WTC11 (cell line): ENCODE measurements around the gene RILP.

Source experiments
- FOXK1 ChIP-seq: sonication (generic); formaldehyde crosslinking; IDR thresholded peaks from 2 replicates; pipeline ENCODE4 v1.8.0; 2022; ENCODE audit warnings: mild to moderate bottlenecking, moderate library complexity, missing genetic modification reagents
- SMAD4 ChIP-seq: sonication (generic); formaldehyde crosslinking; IDR thresholded peaks from 2 replicates; pipeline ENCODE4 v1.8.0; 2022; ENCODE audit warnings: mild to moderate bottlenecking, missing genetic modification reagents
- TF ChIP-seq, protein P1 (sequence below): fragments of 200-600 bp; IDR thresholded peaks from 2 replicates; pipeline ENCODE4 v1.8.0; 2022; ENCODE audit warnings: antibody characterized with exemption

DNA sequence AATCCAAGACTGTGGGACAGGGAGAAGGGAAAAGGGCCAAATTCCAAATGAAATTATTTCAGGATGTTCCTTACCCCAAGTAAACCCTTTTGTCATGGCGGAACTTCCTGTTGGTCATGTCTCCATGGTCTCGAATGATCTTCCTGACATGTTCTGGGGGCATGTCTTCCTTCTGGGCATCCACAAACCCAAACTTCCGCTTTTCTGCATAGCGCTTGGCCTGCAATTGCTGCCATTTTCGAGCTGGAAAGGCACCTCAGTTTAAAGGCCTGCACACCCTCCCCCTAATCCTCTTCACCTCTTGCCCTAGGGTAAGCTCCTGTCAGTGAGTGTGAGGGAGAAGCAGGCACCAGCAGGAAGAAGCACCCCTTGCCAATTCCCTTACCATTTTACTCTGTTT, 33.8 kb upstream of the RILP start:
- TF ChIP-seq, protein P1, sequence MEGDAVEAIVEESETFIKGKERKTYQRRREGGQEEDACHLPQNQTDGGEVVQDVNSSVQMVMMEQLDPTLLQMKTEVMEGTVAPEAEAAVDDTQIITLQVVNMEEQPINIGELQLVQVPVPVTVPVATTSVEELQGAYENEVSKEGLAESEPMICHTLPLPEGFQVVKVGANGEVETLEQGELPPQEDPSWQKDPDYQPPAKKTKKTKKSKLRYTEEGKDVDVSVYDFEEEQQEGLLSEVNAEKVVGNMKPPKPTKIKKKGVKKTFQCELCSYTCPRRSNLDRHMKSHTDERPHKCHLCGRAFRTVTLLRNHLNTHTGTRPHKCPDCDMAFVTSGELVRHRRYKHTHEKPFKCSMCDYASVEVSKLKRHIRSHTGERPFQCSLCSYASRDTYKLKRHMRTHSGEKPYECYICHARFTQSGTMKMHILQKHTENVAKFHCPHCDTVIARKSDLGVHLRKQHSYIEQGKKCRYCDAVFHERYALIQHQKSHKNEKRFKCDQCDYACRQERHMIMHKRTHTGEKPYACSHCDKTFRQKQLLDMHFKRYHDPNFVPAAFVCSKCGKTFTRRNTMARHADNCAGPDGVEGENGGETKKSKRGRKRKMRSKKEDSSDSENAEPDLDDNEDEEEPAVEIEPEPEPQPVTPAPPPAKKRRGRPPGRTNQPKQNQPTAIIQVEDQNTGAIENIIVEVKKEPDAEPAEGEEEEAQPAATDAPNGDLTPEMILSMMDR, result no peak
- TF ChIP-seq FOXK1 (no peak), SMAD4 (CRISPR knock-in tag) (no peak)
